COLO829 (cell line): ENCODE results near the gene CIAO2B.

Experiments
- DNase-seq: peaks from one replicate; pipeline ENCODE4 v3.0.0; 2012; ENCODE audit warnings: low spot score

CIAO2B gene

DNA sequence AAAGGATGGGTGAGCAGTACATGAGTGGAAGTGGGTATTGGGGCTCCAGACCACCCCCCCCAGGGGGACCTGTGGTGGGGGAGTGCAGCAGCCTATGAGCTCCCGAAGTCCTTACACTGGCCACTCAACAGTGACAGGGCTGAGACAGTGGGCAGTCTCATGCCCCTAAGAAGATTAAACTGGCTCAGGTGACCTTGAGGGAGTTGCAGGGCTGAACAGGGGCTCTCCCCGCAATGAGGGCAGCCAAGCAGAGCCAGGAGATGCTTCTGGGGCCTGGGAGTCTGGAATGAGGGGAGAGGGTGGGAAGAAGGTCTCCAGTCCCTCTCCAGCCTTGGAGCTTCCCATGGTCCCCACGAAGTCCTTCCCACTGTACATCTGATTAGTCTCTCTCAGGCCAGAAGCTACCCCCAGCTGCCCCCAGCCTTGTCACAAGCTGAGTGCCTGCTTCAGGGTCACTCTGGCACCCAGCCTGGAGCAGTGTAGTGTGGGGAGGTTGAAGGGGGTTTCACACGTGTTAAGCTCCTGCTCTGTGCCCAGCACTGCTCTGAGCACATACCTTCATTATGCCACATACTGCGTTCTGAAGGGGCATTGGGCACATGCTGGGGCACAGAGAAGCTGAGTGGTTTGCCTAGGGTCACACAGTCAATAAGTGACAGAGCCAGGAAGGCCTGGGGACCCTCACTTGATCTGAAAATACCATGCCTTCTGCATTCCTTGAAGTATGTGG, 14.5 kb downstream of the CIAO2B start:
- no peak for DNase-seq

DNA sequence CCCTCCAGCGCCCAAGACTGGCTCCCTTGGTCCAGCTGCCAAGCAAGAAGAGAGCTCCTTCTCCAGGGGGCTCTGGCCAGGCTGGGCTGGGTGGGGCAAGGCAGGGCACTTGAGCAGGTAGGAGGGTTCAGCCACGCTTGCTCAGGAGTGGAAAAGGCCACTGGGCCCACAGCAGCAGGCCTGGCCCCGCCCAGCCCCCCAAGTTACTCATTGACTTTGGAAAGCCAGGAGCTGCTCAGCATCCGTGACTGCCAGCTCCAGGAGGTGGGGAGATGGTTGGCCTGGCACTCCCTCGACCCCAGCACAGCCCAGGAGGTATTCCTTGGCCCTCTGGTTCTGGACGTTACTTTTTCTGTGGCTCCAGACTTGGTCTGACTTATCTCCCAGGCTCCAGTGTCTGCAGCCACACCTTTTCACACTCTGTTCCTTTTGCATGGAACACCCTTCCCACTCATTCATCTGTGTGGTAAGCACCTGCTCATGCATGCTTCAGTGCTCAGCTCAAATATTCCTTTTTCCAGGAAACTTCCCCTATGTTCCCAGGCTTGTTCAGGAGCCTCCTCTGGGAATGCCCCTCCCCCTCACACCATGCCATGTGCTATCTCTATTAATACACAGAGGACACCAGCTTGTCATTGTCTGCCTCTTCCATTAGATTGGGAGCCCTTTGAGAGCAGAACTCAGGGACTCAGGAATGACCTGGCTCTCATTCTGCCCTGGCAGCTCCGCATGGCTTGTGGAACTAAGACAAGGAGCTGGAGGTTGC, 15.2 kb downstream of the CIAO2B start, which contains the start of gene CDH16:
CDH16 (minus strand) TSS at position 83 of the 766 bp plus-strand sequence. CDS start 820 bp downstream, outside the sequence.
- DNase-seq, result no peak

DNA sequence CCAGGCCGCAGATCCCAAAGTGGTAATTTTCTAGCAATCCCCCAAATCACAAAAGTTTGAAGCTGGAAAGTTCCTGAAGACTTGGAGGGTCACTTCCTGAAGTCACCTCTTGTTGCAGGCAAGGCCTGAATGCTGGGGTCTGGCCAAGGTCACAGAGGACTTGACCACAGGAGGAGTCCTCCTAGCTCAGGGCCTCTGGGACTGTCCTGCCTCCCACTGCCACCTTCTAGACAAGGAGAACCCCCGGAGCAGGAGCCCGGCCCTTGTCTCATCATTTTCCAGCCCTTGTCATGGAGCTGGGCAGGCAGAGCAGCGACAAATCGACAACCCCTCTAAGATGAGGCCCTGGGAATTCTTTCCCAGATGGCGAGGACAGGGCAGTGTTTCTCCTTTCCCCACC, 15.8 kb downstream of the CIAO2B start:
- DNase-seq, result no peak

DNA sequence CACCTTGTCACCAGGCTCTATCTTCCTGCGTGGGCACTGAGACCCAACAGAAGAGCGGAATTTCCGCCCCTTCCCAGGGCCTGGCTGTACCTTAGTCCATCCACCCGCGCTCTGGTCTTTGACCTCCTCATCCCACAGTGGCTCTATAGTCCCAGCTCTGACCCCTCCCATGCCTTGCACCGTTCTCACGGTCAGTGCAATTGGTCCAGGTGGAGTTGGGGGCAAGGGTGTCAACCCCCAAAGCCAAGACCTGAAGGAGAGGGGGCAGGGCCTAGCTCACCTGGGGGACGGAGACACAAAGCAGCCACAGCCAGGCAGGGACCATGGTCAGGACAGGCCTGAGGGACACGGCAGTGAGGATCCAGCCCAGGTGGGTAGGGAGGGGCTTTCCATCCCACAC, 16.5 kb downstream of the CIAO2B start:
- no peak for DNase-seq

DNA sequence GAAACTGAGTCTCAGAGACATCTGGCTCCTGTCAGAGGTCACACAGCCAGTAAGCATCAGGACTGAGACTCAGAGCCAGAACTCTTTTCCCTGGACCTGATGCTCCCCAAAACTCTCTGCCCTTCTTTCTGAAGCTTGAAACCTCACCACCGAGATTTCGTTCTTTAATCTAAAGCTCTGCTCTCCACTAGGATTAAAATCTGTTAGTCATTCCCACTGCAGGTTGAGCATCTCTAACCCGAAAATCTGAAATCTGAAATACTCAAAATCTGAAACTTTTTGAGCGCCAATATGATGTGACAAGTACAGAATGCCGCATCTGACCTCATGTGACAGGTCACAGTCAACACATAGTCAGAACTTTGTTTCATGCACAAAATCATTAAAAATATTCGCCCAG, 17.7 kb downstream of the CIAO2B start:
- no peak for DNase-seq

DNA sequence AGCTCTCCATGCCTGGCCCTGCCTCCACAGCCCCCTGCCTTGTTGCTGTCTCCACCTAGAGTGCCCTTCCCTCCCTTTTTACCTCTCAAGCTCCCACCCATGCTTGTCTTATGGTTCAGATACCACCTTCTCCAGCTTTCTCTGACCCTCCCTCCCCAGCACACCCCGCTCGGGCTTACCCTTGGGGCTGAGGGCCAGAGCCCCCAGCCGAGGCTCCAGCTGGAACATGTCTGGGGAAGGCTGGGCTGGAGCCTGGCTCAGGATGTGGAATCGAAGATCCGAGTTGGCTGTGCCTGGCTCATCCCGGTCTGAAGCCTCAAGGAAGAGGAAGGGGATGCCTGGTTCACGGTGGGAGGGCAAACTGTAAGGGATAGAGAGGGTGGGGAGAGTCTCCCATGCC, 19.2 kb downstream of the CIAO2B start:
- DNase-seq, result no peak

- DNase-seq, result no peak
These were observed 19.7 kb downstream of the CIAO2B start for GRCh38 chr16:66914541-66914940.

DNA sequence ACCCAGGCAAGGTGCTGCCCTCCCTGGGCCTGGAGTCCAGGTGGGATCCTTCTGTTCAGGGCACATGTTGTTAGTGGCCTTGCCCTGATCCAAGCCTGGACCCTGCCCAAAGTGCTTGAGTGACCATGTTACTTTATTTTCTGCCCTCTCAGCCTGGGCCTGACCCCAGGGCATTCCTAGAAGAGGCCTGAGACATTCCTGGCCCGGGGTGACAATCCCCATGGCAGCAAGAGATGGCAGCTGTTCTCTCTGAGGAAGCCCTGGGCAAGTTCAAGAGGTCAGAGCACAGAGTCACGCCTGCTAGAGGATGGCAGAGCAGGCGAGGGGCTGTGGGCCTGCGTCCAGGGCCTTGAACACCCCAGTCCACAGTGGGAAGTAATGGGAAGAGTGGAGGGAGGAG, 20.5 kb downstream of the CIAO2B start:
- DNase-seq, result no peak

DNA sequence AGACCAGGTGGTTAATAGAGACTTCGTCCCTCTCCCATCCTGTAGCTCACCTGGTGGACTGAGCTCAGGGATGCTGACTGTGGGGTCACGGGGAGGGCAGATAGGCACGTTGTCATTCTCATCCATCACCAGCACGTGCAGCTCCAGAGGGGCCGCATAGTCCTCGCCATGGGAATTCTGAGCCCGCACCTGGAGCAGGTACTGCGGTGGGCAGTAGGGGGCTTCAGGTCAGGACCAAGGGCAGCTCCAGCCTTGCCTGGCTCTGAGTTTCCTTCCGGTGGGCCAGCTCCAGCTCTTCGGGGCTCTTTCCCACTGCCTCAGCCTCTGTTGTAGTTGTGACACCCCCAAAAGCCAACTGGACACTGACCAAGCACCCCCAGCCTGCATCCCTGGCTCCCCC, 21.1 kb downstream of the CIAO2B start:
- DNase-seq, result no peak

DNA sequence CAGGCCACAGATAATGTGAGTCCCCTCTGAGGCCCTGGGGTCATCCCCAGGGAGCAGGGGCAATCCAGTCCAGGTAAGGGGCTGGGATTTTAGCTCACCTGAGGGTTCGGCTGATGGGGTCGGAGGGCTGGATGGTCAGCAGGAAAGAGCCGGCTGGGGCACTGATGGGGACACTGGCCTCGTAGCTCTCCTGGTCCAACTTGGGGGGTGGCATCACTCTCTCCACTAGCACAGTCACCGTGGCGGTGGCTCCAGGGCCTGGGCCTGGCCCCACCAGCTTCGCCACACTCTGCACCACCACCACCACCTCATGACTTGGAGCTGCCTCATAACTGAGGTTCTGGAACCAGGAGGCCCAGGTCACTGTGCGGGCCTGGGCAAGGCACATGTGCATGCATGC, 22.4 kb downstream of the CIAO2B start:
- DNase-seq, result no peak

DNA sequence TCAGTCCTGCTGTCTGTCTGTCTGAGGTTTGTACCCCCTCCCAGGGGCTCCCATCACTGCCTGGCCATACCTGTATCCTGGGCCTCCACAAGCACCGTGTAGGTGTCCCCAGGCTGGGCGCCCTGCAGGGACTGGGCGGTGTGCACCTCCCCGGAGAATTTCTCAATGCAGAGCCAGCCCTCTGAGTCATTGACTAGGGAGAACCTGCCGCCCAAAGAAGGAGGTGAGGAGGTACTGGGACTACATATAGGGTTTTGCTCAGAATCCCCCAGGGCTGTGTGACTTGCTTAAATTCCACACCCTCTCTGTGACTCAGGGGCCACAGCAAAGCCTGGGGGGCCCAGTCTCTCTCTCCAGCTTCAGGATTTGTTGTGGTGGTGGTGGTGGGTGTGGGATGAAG, 23.1 kb downstream of the CIAO2B start:
- DNase-seq, result no peak

DNA sequence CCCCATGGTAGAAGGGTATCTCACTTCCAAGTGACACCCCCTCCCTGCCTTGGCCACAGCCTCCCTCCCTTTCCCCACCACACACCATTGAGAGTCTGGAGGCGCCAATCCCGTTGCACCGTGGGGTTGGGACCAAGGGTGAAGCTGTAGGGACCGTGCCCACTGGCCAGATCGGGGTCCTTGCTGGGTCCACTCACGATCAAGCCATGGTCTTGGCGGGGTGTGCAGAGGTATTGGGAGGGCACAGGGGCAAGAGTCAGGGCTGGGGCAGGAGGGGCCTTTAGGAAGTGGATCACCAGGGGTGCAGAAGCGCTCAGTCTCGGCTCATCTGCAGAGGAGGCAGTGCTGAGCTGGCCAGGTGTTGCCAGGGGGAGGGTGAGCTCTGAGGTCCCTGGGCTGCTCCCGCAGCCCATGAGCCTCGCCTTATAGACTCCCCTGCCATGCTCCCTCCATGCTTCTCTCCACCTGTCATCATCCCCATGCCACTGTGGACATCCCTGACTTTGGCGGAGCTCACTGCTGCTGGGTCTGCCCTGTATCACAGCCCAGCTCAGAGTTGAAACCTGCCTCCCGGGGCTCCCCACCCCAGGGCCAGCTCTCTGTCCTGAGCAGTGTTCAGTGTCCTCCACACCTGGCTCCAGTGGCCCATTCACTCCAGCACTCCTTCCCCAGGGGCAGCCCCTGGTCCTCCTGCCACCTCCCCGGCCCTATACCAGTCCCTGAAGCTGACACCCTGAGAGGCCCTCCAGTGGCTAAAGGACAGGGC, 23.8 kb downstream of the CIAO2B start:
- no peak for DNase-seq

GRCh38 chr16:66908762-66909559, 25.2 kb downstream of the CIAO2B start:
- no peak for DNase-seq

- DNase-seq, result no peak
These were observed 26.1 kb downstream of the CIAO2B start for GRCh38 chr16:66908116-66908515.

DNA sequence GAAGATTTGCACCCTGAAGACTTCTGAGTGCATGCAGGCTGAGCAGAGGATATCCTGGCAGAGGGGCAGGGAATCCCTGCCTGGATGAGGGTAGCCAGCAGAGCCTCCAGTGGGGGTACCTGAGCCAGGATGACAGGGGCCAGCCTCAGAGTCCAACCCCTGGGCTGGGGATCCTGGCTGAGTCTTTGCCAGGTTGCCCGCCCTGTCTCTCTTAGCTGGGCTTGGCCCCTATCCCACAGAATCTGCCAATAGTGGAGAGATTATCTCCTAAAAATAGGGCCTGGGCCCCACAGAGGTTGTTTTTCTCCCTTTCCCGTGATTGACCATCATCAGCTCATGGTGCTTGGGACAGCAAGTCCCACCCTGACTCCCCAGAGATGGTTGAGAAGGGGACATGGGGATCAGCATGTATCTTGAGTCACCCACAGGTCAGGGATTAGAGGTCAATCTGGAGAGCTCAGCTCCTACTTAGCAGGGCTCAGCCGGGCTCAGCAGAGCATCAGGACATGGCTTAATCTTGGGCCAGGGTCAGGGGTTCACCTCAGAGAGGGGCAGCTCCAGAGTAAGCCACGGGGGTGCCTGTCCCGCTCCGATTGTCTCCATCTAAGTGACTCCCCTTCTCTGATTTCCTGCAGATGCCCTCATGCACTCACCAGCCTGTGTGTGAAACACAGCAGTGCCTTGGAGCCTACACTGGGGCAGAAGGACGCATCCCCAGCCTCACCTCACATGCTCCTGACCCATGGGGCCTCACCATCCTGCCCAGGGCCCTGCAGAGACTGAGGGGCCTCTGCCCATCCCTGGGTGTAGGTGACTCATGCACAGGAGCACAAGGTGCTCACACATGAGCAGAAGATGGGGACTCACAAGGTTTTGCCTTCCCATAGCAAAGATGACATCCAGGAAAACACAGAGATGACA, 27.0 kb downstream of the CIAO2B start:
- no peak for DNase-seq

DNA sequence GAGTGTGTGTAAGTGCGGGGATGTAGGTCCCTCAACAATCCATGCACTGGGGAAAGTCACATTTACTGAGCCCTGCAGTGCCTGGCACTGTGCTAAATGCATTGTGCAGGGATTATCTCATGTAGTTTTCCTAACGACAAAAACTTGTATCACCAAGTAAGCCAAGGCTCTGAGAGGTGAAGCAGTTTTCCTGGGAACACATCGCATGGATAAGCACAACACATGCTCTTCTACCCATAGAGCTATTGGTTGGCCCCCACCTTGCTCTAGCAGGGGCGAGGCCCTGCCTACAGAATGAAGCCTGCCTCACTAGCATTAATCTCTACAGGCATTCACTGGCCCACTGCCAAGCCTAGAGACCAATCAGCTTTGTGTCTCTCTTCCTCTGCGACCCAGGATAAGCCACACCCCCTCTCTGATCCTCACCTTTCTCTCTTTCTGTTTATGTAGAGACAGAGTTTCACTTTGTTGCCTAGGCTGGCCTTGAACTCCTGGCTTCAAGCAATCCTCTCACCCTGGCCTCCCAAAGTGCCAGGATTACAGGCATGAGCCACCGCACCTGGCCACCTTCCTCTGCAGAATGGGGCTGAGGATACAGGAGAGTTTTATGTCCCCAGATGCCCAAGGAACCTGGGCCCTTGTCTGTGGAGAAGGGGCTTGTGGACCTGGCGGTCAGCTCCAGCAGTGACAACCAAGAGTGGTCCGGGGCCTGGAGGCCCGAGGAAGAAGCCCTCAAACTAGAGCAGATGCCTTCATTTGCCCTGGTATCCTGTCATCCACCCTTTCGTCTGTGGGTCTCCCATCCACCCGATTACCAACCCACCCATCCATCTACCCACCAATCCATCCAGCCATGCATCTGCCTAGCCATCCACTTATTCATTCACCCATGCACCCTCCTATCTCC, 28.3 kb downstream of the CIAO2B start:
- DNase-seq, result no peak

DNA sequence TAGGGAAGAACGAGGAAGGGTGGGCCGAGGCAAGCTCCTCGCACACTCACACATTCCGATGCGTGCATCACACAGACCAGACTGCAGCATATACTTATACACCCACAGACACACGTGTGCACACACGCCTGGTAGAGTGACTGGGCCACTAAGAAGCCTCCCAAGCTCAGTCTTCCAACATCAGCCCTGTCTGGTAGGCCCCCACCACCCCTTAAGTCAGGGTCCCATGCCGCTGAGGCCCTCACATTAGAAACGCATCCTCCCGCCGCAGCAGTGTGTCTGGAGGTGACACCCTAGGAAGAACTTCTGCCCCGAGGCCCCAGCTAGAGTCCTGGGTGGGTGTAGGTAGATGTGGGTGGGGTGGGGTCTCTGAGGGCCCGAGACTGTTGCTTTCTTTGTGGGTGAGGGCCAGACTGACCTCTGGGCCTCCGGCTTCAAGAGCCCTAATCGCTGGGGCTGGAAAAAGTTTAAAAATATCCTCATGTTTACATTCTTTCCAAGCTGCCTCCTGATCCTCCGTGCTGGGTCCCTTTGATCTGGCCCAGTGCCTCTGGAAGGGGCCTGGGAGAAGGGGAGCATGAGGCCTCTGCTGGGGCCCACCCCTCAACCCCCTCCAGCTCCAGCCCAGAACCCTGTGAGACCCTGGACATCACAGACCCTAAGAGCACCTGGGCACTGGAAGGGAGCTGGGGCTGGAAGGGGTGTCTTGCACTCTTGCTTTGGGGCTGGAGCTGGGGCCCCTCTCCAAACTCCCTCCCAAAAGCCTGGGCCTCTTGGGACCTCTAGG, 29.2 kb downstream of the CIAO2B start:
- DNase-seq, result no peak

- no peak for DNase-seq
These were observed 29.8 kb downstream of the CIAO2B start for GRCh38 chr16:66904428-66904845.
